ENCODE data around the gene C5orf34. TPM values are rescaled to one million over a fixed set of nuclear protein-coding genes. Genes with fewer than 3 reads are reported as not detected.

C5orf34 gene, protein sequence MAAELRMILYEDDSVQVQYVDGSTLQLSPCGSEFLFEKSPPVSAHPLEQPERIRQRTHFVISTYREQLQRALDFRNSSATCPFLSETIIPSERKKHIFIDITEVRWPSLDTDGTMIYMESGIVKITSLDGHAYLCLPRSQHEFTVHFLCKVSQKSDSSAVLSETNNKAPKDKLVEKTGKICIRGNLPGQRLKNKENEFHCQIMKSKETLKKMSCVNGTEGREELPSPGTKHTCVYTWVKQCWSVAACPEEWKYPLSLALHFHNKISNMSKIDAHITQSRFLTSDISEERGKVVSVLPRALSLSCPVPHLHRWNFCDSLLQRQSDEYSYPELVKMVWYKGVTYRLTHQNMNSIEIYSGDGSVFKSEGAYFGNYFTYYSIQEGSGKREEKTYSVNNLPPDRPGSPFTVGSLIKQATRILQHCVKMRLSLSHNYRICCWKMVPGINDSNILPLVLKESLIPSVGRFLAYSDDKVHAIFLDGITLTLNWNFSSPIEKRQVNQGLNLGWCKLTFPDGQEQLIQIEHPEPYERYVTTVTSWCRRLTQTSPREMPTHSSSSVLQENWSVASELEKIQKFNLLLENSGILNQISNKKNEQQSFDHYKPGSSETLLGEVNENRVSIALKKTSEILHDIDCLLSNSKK
- 2.2 and 3.2 TPM in 2 replicates for total RNA-seq

DNA sequence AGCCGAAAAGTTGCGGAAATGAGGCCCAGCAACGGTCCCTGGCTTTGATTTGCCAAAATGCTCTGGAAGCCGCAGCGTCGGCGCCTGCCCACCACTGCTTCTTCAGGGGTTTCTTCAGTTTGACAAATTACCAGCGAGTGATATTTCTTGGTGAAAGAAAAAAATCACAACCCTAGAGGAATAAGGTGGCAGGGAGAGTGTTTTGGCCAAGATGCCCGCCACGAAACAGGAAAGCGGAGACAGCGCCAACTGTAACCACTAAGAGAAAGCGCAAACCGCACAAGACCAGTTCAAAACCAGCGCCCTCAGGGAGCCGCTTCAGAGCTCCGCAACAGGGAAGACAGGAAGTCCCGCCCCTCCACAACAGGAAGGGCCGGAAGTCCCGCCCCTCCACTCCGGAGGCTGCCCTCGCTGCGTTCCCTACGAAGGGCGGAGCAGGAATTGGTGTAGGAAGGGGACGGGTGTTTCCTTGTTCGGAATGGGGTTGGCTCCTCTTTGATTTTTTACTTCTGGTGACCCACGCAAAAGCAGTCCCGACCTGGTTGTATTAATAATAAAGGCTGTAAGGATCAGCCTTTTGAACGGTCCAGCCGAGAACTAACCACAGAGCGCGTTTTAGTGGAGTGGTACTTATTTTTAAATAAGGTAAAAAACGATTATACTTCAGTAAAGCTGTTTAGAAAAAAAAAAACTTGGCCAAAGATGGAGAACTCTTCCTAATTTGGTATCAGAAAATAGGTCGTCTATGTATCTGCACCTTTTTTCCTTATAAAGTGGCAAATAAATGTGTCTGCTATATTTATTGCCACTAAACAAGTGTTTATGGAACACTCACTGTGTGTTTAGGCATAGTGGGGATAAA is at the start of gene C5orf34:
Gene C5orf34, minus strand, starts transcription at position 333 of the 862 bp plus-strand sequence. CDS start 5,809 bp downstream, outside the sequence.

DNA sequence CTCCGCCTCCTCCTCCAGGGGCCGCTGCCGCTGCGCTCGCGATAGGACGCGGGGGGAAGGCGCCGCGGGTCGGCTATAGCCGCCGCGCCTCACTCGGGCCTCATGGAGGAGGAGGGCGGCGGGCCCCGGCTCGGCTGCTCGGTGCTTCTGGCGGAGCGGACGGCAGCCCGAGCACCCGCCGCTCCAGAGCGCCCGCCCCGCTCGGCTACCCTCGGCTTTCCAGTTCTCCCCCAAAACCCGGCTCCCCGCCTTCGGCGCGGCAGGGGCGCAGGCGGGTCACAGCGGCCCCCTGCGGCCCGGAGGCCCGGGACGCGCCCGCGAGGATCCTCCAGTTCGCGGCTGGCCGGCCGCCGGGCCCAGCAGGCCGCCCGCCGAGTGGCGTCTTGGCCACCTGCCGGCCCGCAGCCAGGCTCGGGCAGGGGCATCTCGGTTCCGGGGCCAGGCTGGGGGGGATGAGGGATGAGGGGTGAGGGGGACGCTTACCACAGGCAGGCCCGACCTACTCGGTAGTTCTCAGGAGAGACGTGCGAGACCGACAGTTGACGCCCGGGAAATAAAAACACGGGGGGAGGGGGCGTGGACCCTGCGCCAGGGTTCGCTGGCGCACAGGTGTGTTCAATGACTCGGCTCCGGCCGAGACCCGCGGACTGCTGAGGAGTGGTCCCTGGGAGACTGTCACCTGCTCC is 42.1 kb upstream of the C5orf34 start, which contains the start of gene PAIP1:
Gene PAIP1, minus strand, starts transcription at position 221 of the 686 bp plus-strand sequence. CDS start 231 bp downstream, outside the sequence.

DNA sequence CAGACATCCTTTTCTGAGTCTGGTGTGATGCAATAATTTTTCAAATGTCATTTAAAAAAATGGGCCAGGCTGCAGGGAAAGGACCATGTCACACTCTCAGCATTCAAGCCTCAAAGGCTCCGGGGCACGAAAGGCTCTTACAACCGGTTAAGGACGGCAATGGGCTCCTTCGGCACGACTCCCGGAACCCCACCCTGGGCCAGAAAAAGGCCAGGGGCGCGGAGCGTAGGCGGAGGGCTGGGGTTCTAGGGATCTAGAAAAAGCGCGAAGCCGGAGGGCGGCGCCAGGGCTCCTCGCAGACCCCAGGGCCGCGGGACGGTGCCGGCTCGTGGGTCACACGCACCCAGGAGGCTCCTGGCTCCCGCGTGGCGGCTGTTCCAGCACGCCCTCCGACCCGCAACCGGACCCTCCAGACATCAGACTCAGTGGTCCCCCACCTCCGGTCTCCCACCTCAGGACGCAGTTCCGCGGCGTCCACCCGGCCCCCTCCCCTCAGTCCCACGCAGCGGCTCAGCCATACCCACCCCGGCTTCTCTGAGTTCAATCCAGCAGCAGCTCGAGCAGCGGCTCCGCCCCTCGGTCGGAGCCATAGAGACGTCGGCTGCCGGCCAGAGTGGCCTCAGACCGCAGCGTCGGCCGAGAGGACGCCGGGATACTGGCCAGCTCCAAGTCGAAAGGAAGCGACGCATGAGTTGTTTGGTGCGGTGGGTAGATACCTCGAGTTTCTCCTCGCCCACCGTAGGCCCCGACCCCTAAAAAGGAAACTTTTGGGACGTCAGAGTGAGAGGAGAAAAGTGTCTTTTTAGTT is 31.4 kb downstream of the C5orf34 start, which contains the start of gene TMEM267:
Gene TMEM267, minus strand, starts transcription at position 568 of the 808 bp plus-strand sequence. CDS start 29,896 bp downstream, outside the sequence.

Other genes with a start within 250 kb of the C5orf34 start
- 182 and 202 TPM in 2 replicates for gene HMGCS1, start 201.7 kb downstream of the C5orf34 start, total RNA-seq
- gene CCL28, start 102.8 kb downstream of the C5orf34 start, total RNA-seq = 1.2 and 1.6 TPM in 2 replicates
- 7.1 and 14.9 TPM in 2 replicates for gene TMEM267, start 31.3 kb downstream of the C5orf34 start, total RNA-seq
- gene PAIP1, start 41.9 kb upstream of the C5orf34 start, total RNA-seq = 60.8 and 67.9 TPM in 2 replicates
- 19.9 and 25.8 TPM in 2 replicates for gene NNT, start 88.0 kb upstream of the C5orf34 start, total RNA-seq

Data from airway epithelial cell (primary cell).